ENCODE results near the gene PLEKHA7.
"Not testable (repeated sequence)": the region's sequence is repeated elsewhere in the genome, so short reads cannot be mapped to it uniquely, and the experiment has no call there.

- not testable (repeated sequence) for TF ChIP-seq POLR2A, POLR2AphosphoS5 (IDR thresholded peaks at IDR 0.05; ENCODE audit: low read depth, low read length)
Measured at GRCh38 chr11:16864428-16864827, 149.8 kb downstream of the PLEKHA7 start.

Measured in GM12892 (cell line).